Hindlimb muscle (tissue), 1 donor: ENCODE data around the gene CLASP1. TPM values are rescaled to one million over a fixed set of nuclear protein-coding genes. Genes with fewer than 3 reads are reported as not detected.
A peak's percentile ranks its signal among the peaks of the same experiment; 100 is the strongest.
"Not testable (repeated sequence)": the region's sequence is repeated elsewhere in the genome, so short reads cannot be mapped to it uniquely, and the experiment has no call there.

Experiments used
- DNase-seq: peaks from one replicate; pipeline ENCODE4 v3.0.0-alpha.2; 2013
- polyA plus RNA-seq: library from polyadenylated mRNA; unstranded; fragments of 120-200 nt; gene quantifications from one replicate; pipeline ENCODE4 v1.2.1, GENCODE V29; 2013; ENCODE audit not compliant: insufficient read length

The CLASP1 gene
- polyA plus RNA-seq, 1 donor: 69.7 TPM

DNA sequence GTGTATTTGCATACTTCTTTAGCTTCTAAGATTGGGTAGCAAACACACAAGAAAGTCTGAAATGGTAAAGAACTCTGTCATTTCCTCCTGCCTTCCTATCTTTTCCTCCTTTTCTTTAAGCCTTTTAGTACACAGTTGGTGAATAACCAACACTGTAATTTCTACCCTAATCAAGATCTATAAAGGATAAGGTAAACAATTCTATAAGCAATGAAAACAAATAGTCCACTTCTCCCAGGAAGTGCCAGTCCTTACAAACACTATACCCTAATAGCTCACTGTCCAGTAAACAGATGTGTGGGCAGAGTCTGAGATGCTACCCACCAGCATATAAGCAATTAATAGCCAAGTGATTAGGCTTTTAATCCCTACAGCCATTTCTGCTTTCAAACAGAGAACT is 283.2 kb downstream of the CLASP1 start:
- DNase-seq: no peak

DNA sequence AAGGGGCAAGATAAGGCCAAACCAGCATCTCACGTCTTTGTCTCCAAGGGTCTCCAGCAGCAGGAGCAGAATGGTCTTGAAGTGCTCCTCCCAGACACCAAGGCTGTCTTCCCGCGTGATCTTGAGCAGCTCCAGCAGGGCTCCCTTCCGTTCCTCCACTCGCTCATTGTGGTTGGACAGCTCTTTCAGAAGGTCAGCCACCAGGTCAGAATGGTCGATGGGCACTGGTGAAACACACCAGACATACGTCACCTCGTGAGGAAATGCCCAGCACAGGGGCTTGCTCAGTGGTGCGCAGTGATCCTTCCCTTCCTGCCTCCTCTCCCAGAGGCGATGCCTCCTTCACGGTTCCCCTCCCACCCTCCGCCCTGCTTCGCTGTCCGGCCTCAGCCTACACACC is 284.2 kb downstream of the CLASP1 start:
- no peak for DNase-seq

DNA sequence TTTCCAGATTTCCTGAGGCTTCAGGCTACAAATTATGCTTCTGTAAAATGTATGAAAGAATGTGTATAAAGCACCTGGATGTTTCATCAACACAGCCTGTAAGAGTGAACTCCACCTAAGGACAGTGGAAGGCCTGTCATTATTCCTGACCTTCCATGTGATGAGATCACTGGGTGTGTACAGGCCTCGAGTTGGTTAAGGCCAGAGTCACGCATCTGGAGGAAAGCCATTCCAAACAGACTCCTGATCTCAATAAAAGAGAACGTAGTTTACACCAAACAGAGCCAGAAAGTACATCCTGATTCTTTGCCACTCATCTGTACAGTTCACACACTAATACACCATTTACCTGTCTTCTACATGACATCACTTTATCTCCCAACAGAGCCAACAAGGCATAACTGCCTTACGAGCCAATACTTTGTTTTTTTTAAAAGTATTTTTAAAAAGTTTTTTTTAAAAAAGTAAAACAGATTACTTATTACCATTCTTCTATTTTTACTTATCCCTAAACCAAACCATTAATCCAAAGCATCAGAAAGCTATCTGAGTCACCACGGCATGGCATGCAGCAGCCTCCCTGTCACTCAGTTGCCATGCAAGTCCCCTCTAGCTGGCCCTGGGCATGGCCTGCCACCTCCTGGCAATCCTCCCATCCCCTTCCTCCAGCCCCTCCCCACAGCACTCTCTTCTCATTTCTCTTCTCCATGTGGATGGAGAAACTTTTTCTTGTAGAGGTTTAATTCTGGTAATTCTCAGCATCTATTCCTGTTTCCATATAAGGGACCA is 285.4 kb downstream of the CLASP1 start:
- DNase-seq: no peak

DNA sequence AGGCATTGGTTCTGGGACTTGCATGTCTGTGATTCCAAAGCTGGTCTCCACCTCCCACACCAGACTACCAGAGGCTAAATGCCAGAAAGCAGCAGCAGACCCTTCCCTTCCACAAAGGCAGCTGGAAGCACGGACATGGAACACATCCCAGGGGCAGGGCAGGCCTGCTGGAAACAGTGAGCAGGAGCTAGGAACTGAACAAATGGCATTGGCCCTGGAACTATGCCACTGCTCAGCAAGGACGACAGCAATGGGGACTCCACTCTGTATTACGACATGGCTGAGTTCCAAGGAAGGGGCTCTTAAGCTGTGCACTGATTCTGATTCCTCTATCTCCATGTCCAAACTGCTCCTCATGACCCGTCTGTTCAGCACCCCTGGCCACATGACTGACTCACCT is 286.5 kb downstream of the CLASP1 start:
- no peak for DNase-seq

DNA sequence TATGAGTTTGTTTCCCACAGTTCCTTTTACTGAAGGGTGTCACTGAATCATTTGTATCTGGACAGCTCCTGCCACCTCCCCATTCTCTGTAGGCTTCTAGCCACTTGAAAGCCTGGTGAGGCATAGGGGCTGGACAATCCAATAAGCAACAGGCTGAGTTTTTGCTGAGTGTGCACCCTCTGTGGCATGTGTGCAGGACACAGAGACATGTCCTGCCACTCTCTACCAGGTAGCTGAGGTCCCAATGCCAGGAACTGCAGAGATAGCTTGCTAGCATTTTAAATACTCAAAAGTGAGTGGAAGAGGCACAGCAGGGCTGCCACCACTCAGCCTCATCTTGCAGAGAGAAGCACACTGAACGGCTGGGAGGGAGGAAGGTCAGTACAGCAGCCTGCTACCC is 287.0 kb downstream of the CLASP1 start:
- no peak for DNase-seq

DNA sequence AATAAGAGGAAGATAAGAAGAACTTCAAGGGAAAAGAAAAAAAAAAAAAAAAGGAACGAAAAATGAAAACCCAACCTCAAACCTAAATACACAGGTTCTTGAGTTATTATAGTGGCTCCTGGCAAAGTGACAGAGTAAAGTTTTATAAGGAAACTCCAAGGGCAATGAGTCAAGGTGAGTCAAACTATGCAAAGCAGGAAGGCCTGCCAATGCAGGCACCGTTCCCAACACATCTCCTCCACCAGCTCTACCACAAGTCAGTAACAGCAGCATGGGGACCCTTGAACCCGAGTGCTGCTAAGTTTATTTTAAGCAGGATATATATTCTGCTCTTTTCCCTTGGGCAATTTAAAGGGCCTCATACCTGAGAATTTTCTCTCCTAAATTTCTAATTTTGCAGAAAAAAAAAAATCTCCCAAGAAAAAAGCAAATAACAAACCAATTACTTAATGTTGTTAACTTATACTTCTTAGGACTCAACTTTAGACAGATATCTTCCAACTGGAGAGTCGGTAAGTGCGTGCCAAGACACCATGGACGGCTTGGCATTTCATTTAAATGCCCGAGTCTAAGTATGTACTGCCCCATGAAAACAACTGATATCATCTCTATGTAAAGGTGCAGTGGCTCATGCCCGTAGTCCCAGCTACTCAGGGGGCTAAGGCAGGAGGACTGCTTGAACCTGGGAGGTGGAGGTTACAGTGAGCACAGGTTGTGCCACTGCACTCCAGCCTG is 288.5 kb downstream of the CLASP1 start:
- no peak for DNase-seq

DNA sequence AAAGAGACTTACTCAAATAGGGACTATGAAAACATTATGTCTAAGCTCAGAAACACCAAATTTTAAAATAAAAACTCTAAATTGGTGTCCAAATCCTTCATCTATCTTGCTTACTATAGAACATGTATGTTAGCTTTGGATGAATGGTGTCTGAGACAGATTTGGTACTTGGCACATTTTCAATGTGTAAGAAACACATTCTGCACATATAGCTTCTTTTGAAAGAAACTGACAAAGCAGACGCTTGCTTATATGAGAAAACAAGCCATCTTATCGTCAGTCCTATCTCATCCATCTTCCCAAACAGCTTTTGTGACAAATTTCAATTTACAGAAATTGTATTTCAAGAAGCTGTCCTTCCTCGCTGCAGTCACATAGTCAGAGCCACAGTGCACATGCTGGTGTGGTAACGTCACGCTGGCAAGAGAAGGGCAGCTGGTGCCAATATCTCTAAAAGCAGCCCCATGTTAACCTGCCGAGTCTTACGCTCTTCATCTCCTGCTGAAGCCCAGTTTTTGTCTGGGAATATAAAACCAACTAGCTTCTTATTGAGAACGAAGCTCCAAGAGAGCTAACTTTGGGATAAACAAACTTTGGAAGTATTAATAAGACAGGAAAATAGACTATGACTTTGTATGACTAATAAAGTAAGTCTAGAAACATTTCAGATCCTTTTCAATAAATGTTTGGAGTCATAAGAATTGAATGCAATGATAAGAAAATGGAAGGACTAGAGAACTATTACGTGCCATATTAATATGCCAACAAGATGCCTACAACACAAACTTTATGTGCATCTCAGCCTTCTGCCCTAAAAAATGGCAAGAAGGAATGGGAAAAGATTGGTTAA is 289.3 kb downstream of the CLASP1 start:
- no peak for DNase-seq

DNA sequence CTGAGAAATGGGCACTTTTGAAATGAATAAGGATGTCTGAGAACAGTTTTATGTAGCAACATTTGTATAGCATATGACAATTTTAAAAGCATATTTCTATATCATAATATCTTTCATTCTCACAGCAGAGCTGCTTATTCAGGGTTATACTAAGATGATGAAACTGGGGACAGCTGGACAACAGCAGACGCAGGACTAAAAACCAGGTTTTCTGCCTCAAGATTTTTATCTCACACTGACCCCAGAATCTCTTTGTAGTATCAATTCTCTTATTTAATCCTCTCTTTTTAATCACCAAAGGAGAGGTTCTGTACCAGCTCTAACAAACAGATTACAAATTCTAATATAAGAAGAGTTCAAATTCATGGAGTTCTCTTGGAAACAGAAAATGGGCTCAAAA is 290.1 kb downstream of the CLASP1 start:
- no peak for DNase-seq

DNA sequence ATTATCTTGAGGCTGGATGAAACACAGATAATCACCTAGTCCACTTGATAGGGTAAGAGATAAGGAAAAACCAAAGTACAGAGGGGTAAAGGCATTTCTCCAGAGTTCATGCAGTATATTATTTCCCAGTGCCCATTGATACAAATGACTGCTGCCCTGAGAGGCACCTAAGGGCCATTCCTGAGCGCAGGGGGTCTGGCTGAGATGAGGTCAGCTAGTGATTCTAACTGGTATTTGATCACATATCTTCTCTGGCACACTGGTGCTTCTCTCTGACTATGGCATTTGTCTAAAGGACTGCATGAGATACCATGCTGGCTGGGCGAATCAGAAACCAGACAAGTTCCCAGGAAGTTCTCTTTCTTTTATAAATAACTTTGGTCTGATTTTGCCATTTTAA is 291.0 kb downstream of the CLASP1 start:
- DNase-seq: no peak

DNA sequence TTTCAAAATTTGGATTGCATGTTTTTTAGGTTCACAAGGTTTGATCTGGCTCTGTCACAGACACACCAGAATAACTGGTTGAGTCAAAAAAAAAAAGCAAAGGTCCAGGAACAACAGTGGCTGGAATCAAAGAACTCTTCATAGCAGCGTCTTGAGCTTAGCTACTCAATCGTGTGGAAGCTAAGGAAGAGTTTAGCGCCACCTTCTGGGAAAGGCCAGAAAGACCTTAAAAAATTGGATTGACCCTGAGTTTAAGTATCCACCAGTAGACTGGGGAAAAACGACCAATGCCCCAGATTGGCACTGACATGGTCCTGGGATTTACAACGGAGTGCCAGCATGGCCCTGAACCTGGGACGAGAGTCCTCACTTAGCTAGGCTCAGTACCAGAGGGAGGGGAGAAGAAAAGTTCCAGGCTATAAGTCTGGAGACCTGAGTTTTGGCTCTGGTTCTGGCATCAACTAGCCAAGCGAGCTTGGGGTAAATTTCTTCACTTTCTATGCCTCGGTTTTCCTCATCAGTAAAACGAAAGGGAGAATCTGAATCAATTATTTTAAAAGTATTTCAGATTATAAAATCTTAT is 293.1 kb downstream of the CLASP1 start:
- DNase-seq: peak; percentile 52

DNA sequence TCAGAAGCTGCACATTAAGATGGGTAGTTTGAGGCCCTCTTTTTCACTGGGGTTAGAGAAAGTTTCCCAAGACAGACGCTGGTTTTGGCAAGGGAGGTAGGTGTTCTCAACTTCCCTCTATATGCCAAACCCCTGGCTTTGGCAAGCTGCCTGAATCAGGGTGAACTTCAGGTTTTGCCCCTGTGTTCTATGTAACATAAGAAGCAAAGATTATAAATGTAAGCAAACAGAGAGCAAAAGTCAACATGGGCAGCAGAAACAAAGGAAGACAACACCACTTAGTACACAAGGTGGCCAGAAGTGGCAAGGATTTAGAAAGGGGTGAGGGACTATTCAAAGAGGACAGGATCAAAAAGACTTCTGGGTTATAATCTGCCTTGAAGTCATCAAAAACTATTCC is 293.8 kb downstream of the CLASP1 start:
- DNase-seq: no peak

DNA sequence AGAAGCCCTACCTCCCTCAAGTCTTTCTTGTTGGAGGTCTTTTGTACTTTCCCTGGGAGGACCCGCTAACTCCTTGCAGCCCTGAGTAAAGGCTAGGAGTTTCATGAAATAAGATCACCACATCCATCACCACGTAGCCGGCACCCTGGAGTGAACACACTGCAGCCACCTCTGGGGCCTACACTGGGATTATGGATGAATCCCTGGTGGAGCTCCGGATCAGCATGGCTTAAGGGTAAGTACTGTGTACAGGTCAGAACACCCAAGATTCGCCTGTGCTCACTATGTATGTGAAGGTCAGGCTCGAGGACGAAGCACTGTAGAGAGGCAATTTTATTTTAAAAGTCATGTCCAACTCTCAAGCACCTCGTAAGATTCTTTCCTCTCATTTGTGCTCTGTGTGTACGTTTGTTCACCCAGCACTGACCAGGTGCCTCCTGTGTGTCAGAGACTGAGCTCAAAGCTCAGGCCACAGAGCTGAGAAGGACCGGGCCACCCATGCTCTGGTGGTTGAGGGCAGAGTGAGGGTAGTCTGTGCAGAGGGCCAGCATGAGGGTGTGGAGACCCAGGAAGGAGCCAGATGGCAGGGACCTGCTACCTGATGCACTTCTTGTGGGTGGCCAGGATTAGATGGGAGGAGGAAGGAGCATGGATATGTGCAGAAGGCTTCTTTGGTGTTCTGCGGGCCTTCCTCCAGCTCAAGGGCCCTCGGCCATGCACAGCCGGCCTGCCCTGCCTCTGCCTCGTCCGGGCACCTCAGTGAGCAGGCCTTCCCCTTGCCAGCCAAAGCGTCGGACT is 297.5 kb downstream of the CLASP1 start:
- DNase-seq: no peak

DNA sequence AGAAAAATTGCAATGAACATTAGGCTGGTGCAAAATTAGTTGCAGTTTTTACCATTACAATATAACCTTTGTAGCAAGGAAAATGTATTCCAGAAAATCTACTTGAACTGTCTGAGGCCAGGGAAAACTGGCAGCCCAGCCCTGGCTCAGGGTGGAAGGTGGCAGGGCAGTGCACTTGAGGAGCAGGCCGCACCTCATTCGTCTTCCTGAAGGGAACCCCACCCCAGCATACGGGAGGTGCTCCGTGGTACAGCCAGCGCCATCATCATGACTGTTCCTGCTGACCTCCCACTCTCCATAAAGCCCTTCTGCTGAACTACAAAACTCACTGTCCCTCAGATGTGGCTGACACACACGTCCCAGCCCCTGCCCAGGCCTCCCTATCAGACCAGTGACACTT is 298.4 kb downstream of the CLASP1 start:
- DNase-seq: no peak

DNA sequence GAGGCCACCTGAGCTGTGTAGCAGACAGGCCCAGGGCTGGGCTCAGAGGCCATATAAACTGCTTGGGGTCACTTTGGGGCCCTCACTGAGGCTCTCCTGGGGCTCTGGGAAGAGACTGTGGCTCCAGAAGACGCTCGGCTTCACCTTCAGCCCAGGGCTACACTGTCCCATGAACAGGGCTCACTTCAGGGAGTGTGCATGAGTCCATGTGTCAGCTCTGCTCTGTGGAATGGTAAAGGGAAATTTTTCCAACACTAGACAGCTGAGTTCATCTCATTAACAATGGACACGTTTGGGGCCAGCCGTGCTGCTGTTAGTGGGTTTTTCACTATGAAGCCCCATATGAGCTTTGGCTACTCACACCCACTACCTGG is 298.9 kb downstream of the CLASP1 start:
- DNase-seq: no peak

DNA sequence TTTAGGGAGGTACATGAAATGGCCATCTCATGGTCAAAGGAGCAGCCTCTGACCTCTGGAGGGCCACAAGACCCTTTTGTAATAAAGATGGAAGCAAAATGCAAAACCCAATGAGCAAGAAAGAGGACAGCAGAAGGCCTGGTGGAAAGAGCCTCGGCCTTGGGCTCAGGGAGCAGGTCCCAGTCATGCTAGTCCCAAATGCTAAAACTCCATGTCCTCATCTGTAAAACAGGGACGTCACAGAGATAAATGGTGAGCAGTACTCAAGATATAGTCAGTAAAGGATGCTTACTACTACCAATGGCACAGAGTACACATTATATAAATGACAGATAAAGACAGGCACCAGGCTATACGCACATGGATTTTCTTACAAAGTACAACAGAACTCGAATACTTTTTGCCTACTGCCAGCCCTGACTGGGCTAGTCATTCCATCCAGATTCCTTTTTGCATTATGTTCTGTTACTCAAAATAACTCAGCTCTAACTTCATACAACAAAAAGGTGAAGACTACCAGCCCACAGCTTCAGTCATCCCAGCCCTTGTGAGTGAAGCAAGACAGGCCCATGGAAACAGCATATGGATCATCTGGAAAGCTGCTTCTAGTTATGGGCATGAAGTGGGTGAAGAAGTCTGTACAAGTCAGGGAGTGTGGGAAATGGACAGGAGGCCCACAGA is 299.4 kb downstream of the CLASP1 start:
- no peak for DNase-seq

DNA sequence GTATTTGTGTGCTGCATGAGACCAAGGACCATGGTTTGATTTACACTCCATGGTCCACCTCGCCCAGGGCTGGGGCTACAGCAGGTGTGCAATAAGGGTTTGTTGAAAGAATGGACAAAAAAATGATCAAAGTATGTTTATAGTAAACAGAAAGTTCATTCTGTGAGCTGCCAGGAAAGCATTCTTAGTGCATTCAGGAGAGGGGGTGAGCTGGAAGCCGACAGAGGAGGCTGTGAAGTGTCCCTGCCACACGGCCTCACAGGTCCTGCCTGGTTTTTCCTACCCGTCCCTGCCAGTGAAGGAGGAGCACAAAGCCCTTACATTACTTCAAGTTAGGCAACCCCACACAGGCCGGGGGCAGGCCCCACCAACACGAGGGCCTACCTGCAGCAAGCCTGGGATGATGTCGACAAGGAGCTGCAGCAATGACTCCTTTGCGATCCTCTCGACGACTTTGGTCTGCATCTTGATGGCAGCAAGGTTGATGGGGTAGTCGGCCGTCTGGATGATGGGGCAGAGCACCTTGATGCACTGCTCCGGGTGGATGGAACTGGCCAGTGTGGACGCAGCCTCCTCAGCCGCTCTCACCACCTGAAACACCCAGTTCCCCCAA is 301.0 kb downstream of the CLASP1 start:
- no peak for DNase-seq

DNA sequence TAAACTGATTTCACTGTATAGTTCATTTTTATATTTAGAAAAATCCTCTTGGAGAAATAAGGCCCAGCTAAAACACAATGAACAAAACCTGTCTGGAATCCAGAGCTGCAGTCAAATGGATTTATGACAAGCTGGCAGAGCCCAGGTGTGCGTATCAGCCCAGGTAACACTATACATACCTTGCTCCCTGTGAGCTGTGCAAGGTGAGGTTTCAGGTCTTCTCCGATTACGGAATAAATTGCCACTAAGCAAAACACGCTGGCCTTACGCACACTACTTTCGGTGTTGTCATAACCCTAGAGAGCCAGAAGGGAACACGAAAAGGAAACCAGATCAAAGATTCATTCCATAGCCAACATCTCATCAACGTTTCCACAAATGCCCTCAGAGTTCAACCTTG is 302.4 kb downstream of the CLASP1 start:
- DNase-seq: no peak

DNA sequence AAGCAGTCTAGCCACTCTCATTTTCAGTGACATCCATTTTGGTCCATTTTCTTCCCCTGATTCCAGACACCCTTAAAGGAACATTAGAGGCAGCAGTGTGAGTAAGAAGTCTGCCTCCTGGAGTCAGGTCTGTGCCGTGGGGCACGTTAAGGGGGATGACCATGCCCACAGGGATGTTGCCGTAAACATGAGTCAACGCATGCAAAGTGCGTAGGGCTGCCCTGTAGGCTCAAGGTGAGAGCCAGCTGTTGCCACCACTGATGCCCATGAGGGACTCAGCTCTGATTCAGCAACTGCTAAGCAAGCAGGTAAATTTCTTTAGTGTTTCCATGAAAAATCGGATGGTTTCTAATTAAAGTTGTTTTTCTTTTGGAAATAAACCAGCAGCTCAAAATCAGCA is 302.9 kb downstream of the CLASP1 start:
- no peak for DNase-seq

DNA sequence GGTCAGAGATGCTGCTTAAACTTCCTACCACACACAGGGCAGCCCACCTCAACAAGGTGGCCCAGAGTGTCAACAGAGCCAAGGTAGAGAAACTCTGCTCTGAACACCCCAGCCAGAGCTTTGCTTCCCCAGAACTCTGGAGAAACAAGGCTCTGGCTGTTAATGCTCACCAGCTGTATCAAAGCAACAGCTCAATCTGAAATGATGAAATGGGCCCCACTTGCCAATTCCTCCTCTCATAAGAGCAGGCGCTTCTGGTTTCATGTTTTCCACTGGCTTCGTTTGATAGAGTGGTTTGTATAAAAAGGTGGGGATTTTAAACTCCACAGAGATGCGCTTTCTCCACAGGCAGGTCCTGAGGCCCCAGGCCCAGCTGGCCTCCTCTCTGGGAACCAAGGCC is 303.4 kb downstream of the CLASP1 start:
- DNase-seq: no peak

DNA sequence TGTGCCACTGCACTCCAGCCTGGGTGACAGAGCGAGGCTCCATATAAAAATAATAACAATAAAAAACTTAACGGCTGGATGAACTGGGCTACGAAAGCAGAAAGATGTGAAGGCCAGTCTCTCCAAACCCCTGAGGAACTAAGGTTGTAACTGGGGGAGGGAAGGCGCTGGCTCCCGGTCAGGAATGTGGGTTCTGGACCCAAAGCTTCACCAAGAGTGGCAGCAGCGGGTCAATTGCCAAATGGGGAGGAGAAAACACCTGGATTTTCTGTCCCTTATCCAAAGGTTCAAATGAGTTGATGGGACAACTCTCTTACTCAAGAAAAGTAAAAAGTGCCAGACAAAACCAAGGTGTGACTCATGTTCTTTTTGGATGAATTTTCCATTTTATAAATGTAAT is 304.2 kb downstream of the CLASP1 start:
- DNase-seq: no peak

DNA sequence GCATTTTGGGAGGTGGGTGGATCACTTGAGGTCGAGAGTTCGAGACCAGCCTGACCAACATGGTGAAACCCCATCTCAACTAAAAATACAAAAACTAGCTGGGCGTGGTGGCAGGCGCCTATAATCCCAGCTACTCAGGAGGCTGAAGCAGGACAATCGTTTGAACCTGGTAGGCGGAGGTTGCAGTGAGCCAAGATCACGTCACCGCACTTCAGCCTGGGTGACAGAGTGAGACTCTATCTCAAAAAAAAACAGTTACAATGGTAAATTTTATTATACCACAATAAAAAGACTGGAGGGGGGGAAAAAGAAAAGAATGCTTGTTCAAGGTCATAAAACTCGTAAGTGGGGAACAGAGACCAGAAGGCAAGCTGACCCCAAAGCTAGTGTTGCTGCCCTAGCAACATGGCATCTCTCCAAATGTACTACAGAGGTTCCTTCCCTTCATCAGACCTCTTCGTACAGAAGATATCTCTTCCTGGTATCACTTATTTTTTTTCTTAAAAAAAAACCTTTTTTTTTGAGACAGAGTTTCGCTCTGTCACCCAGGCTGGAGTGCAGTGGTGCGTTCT is 305.3 kb downstream of the CLASP1 start:
- not testable (repeated sequence) for DNase-seq
